HS-27A (cell line): ENCODE data around the gene LRRC15.

Experiments
- DNase-seq: peaks from one replicate; pipeline ENCODE4 v3.0.0-alpha.2; 2012; ENCODE audit warnings: low read depth, missing footprints

The LRRC15 gene

GRCh38 chr3:194384569-194385001 lies 15.0 kb upstream of the LRRC15 start:
- DNase-seq: no peak

GRCh38 chr3:194384156-194384555 lies 14.6 kb upstream of the LRRC15 start:
- no peak for DNase-seq

GRCh38 chr3:194383276-194383940 lies 13.9 kb upstream of the LRRC15 start:
- no peak for DNase-seq

- DNase-seq: no peak
Observed at GRCh38 chr3:194382892-194383223, 13.3 kb upstream of the LRRC15 start.

GRCh38 chr3:194382196-194382891 lies 12.8 kb upstream of the LRRC15 start:
- no peak for DNase-seq

- DNase-seq: no peak
Observed at GRCh38 chr3:194381460-194381875, 11.9 kb upstream of the LRRC15 start.

GRCh38 chr3:194380326-194380725 lies 10.8 kb upstream of the LRRC15 start:
- DNase-seq: no peak

- no peak for DNase-seq
Observed at GRCh38 chr3:194379651-194380050, 10.1 kb upstream of the LRRC15 start.

GRCh38 chr3:194379231-194379630 lies 9.7 kb upstream of the LRRC15 start:
- no peak for DNase-seq

GRCh38 chr3:194377708-194378107 lies 8.2 kb upstream of the LRRC15 start:
- no peak for DNase-seq

- no peak for DNase-seq
Observed at GRCh38 chr3:194376241-194376560, 6.7 kb upstream of the LRRC15 start.

GRCh38 chr3:194375473-194376240 lies 6.1 kb upstream of the LRRC15 start:
- DNase-seq: no peak

- no peak for DNase-seq
Observed at GRCh38 chr3:194374935-194375334, 5.4 kb upstream of the LRRC15 start.

GRCh38 chr3:194373899-194374298 lies 4.4 kb upstream of the LRRC15 start:
- DNase-seq: no peak

GRCh38 chr3:194373028-194373427 lies 3.5 kb upstream of the LRRC15 start:
- no peak for DNase-seq

- no peak for DNase-seq
Observed at GRCh38 chr3:194370753-194371152, 1.2 kb upstream of the LRRC15 start.

- no peak for DNase-seq
Observed at GRCh38 chr3:194368918-194369317, 625 bp downstream of the LRRC15 start.

GRCh38 chr3:194367992-194368841 lies 1.3 kb downstream of the LRRC15 start:
- no peak for DNase-seq

- no peak for DNase-seq
Observed at GRCh38 chr3:194365978-194366490, 3.5 kb downstream of the LRRC15 start.

GRCh38 chr3:194365526-194365925 lies 4.0 kb downstream of the LRRC15 start:
- no peak for DNase-seq

GRCh38 chr3:194364652-194365434 lies 4.7 kb downstream of the LRRC15 start:
- no peak for DNase-seq
